ENCODE results near the gene ACSL5.

DNA sequence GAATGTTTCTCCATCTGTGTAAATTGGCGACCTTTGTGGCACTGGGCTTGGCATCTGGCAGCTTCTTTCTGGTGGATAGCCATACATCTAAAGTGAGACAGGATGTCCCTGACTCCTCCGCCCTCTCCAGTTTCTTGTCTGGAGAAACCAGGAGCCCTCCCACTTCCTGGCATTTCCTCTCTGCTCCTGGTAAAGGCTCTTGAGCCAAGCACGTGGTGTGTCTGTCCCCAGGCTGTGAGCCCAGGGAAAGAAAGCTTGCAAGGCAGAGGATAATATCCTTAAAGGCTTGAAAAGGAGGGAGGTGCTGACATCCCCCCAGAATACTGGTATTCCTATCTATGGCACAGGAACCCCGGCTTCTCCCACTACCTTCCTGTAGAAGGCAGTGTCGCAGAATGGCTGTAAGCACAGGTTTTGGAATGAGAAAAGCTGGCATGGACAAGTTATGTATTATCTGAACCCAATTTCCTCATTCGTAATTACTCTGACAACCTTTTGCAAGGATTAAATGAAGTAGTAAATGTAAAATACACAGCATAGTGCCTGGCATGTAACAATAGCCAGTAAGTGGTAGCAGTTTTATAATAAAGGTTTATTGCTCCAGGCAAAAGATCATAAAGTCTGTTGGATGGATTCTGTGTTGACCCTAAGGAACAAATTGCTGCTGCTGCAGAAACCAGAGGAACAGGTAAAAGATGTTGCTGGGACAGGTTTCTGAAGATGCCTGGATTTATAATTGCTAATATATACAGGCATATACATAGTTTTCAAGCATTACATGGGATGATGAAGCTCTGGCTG, 11.8 kb upstream of the ACSL5 start:
- TF ChIP-seq, protein P1, sequence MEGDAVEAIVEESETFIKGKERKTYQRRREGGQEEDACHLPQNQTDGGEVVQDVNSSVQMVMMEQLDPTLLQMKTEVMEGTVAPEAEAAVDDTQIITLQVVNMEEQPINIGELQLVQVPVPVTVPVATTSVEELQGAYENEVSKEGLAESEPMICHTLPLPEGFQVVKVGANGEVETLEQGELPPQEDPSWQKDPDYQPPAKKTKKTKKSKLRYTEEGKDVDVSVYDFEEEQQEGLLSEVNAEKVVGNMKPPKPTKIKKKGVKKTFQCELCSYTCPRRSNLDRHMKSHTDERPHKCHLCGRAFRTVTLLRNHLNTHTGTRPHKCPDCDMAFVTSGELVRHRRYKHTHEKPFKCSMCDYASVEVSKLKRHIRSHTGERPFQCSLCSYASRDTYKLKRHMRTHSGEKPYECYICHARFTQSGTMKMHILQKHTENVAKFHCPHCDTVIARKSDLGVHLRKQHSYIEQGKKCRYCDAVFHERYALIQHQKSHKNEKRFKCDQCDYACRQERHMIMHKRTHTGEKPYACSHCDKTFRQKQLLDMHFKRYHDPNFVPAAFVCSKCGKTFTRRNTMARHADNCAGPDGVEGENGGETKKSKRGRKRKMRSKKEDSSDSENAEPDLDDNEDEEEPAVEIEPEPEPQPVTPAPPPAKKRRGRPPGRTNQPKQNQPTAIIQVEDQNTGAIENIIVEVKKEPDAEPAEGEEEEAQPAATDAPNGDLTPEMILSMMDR (IDR thresholded peaks at IDR 0.05) = no peak
- TF ChIP-seq EZH2 (IDR thresholded peaks at IDR 0.05) (no peak), EZH2phosphoT487 (IDR thresholded peaks at IDR 0.05) (no peak)

Measured in neural progenitor cell (in vitro differentiated cells).